HG03066 (cell line): ENCODE measurements around the gene CCDC14.
A peak's percentile ranks its signal among the peaks of the same experiment; 100 is the strongest.
"Not testable (repeated sequence)": the region's sequence is repeated elsewhere in the genome, so short reads cannot be mapped to it uniquely, and the experiment has no call there.

Experiments used
- ATAC-seq: cut with Tn5 transposase; IDR thresholded peaks from one replicate; pipeline ENCODE4 v1.9.1; 2021; ENCODE audit warnings: low read depth; ENCODE audit not compliant: unreplicated experiment

Gene CCDC14

GRCh38 chr3:123960781-123961507, at the start of gene CCDC14:
TSS of gene CCDC14 (minus strand) at chr3:123961229. CDS start at chr3:123961173, 56 bp downstream.
- peak; percentile 87 for ATAC-seq

DNA sequence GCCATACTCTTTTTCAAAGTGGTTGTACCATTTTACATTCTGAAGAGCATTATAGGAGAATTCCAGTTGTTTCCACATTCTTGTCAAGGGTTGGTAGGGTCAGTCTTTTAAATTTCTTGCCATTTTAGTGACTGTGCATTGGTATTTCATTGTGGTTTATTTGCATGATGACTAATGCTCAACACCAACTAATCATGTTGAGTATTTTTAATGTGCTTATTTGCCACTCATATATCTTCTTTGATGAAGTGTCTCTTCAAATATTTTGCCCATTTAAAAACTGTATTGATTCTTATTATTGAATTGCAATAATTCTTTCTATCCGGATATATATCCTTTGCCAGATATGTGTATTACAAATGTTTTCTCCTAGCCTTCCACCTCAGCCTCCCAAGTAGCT, 47.3 kb upstream of the CCDC14 start:
- not testable (repeated sequence) for ATAC-seq

GRCh38 chr3:124007186-124007585, 46.2 kb upstream of the CCDC14 start:
- ATAC-seq, result no peak

DNA sequence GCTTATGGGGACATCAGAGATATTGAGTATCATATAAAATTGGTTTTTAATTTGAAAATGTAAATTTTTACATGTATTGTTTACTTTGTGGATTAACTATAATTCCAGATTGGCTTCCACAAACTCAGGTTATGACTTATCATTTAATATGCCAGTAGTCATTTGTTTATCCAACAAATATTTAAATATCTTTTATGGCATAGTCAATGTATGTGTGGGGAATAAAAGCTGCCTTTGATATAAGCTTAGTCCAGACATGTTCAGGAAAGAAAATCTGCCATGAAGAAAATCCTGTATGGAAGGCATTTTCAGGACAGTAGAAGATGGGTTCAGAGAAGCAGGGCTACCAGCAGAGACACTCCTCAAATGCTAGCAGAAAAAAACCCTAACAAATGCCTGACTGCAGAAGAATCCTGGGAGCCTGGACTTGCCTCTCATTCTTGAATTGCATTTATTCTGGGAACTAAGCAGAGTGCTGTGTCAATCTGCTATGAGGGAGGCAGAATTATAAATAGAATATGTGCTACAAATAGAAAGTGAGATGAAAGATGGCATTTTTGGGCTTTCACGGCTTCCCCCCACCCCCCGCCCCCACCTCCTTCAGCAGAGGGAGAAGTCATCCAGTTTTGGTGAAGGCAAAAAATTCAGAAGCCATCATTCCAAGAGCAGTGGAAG, 41.5 kb upstream of the CCDC14 start:
- ATAC-seq, result not testable (repeated sequence)

GRCh38 chr3:124001366-124001765, 40.3 kb upstream of the CCDC14 start:
- not testable (repeated sequence) for ATAC-seq

GRCh38 chr3:123997543-123997942, 36.5 kb upstream of the CCDC14 start:
- no peak for ATAC-seq

DNA sequence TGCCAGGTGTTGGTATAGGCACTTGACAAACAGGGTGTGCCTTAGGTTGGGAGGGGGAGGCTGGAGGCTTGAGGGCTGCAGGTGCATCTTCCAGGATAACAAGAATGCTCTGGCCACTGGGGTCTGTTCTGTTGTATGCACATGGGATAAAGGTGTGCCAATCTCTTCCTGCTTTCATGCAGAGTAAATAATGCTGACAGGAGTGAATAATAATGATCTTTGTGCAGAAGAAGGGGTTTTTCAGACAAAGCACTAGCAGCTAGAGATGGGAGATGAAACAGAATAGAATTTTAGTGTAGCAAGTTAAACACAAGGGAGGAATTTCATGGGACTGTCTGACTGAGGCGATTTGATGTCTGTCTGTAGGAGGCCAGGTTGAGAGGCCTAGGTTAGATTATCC, 32.8 kb upstream of the CCDC14 start:
- no peak for ATAC-seq

- not testable (repeated sequence) for ATAC-seq
Observed at GRCh38 chr3:123991730-123992588, 30.9 kb upstream of the CCDC14 start, which contains the start of gene ROPN1. TSS of gene ROPN1 (minus strand) at chr3:123992124. CDS start at chr3:123980481, 11,643 bp downstream.

DNA sequence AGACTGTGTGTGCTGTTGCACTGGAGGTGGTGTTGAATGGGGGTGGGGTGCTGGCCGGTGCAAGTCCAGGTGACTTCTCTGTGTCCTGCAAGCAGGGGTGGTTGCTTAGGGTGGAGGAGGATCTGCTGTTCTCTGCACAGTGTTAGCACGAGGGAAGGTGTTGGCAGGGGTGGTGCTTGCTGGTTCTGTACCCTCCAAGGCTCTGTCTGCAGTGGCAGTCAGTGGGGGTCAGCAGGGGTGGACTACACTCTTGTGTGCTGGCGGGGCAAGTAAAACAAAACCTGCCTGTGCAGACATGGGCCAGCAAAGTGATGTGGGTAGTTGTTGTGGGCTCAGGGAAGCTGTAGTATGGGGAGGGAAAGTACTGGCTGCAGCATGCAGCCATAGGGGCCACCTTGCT, 25.4 kb upstream of the CCDC14 start:
- no peak for ATAC-seq

- ATAC-seq, result no peak
Observed at GRCh38 chr3:123984957-123985356, 23.9 kb upstream of the CCDC14 start.

DNA sequence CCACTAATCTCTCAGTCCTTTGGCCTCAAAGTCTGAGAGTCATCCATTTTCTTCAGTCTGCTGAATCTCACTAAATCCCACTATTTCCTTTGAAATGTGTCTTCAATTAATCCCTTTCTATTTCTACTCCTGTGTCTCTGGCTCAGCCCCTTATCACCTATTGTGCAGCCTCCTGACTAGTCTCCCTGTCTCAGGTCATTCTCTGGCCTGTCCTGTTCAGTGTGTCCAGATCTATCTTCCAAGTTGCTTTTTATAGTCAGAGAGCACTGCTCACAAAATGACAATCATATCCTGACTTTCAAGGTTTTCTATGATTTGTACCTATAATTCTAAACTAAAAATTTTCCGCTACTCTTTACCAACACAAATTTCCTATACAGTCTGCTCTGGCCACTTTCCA, 23.3 kb upstream of the CCDC14 start:
- no peak for ATAC-seq

- ATAC-seq, result not testable (repeated sequence)
Observed at GRCh38 chr3:123981317-123981716, 20.3 kb upstream of the CCDC14 start.

GRCh38 chr3:123980539-123980938, 19.5 kb upstream of the CCDC14 start:
- ATAC-seq, result no peak

GRCh38 chr3:123979525-123980501, 18.8 kb upstream of the CCDC14 start:
- not testable (repeated sequence) for ATAC-seq

DNA sequence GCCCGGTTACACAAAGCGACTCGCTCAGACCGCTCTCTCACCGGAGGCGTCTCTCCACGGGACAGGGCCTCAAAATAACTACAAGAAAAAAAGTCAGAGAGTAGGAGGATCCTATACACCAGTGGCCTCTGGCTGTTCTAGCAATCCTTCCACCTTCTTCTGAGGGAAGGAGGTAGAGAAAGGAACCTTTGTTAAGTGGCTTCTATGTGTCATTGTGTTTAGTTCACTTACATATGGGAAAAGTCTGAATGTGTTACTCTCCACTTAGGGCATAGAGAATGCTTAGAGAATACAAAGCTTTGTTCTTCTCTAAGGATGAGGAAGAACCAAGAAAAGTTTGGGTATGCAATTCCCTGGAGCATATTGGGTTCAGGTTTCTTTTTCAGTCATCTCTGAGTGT, 15.9 kb upstream of the CCDC14 start:
- not testable (repeated sequence) for ATAC-seq

GRCh38 chr3:123976181-123976898, 15.3 kb upstream of the CCDC14 start:
- not testable (repeated sequence) for ATAC-seq

- not testable (repeated sequence) for ATAC-seq
Observed at GRCh38 chr3:123975030-123975429, 14.0 kb upstream of the CCDC14 start.

- no peak for ATAC-seq
Observed at GRCh38 chr3:123971406-123971805, 10.4 kb upstream of the CCDC14 start.

- ATAC-seq, result not testable (repeated sequence)
Observed at GRCh38 chr3:123967260-123967659, 6.2 kb upstream of the CCDC14 start.
